GM21619 (cell line): ENCODE measurements around the gene CDHR2.
A peak's percentile ranks its signal among the peaks of the same experiment; 100 is the strongest.

ENCODE experiments used
- ATAC-seq: cut with Tn5 transposase; IDR thresholded peaks from one replicate; pipeline ENCODE4 v1.9.1; 2021; ENCODE audit not compliant: unreplicated experiment

Gene CDHR2

GRCh38 chr5:176618783-176619182, 69.6 kb downstream of the CDHR2 start:
- no peak for ATAC-seq

GRCh38 chr5:176619203-176619568, 70.0 kb downstream of the CDHR2 start:
- ATAC-seq, result peak; percentile 89

- ATAC-seq, result no peak
These were observed 70.6 kb downstream of the CDHR2 start for GRCh38 chr5:176619569-176620332.

- no peak for ATAC-seq
These were observed 71.3 kb downstream of the CDHR2 start for GRCh38 chr5:176620333-176620981.

- no peak for ATAC-seq
These were observed 72.5 kb downstream of the CDHR2 start for GRCh38 chr5:176621661-176622079.

GRCh38 chr5:176624142-176624541, 75.0 kb downstream of the CDHR2 start:
- ATAC-seq, result no peak

- no peak for ATAC-seq
These were observed 75.8 kb downstream of the CDHR2 start for GRCh38 chr5:176624938-176625337.

GRCh38 chr5:176625512-176625911, 76.4 kb downstream of the CDHR2 start:
- ATAC-seq, result no peak

- ATAC-seq, result no peak
These were observed 77.1 kb downstream of the CDHR2 start for GRCh38 chr5:176625966-176626875.

GRCh38 chr5:176626876-176627236, 77.7 kb downstream of the CDHR2 start:
- ATAC-seq, result no peak

GRCh38 chr5:176627582-176627981, 78.4 kb downstream of the CDHR2 start:
- no peak for ATAC-seq

GRCh38 chr5:176628406-176629228, 79.5 kb downstream of the CDHR2 start:
- ATAC-seq, result no peak

GRCh38 chr5:176629317-176629852, 80.2 kb downstream of the CDHR2 start:
- ATAC-seq, result no peak

- ATAC-seq, result peak; percentile 83
These were observed 80.9 kb downstream of the CDHR2 start, which contains the start of the genes EIF4E1B and SNCB for GRCh38 chr5:176629853-176630680. Gene EIF4E1B, plus strand, starts transcription at chr5:176630675. Its CDS starts 12,113 bp downstream, at chr5:176642788. Gene SNCB, minus strand, starts transcription at chr5:176630534. Its CDS starts 880 bp downstream, at chr5:176629654.

- ATAC-seq, result no peak
These were observed 81.6 kb downstream of the CDHR2 start for GRCh38 chr5:176630681-176631222.

- ATAC-seq, result no peak
These were observed 82.5 kb downstream of the CDHR2 start for GRCh38 chr5:176631383-176632200.

GRCh38 chr5:176632745-176633144, 83.6 kb downstream of the CDHR2 start:
- ATAC-seq, result no peak

GRCh38 chr5:176633598-176633997, 84.5 kb downstream of the CDHR2 start:
- ATAC-seq, result no peak
